MM.1S (cell line): ENCODE data around the gene PTPRK.

ENCODE experiments used
- DNase-seq: peaks from one replicate; pipeline ENCODE4 v3.0.0-alpha.2; 2015
- H2AFZ ChIP-seq: fragments of 300-600 bp; sonication (generic); 2 replicates; pipeline ENCODE4 v1.6.0; 2016; ENCODE audit warnings: antibody characterized with exemption, low read length
- H3F3A ChIP-seq: fragments of 300-600 bp; sonication (generic); 2 replicates; pipeline ENCODE4 v1.6.1; 2016; ENCODE audit warnings: mild to moderate bottlenecking, antibody characterized with exemption, low read length, moderate library complexity, mixed read lengths; ENCODE audit not compliant: insufficient read depth
- H3K27ac ChIP-seq: fragments of 300-600 bp; sonication (generic); 2 replicates; pipeline ENCODE4 v1.5.1; 2016; ENCODE audit warnings: mild to moderate bottlenecking, low read length
- H3K27me3 ChIP-seq: fragments of 300-600 bp; sonication (generic); replicated peaks from 2 replicates; pipeline ENCODE4 v1.6.0; 2016; ENCODE audit warnings: low read length; ENCODE audit not compliant: insufficient read depth
- H3K36me3 ChIP-seq: fragments of 300-600 bp; sonication (generic); replicated peaks from 2 replicates; pipeline ENCODE4 v1.6.1; 2016; ENCODE audit warnings: mild to moderate bottlenecking, low read length, mixed read lengths; ENCODE audit not compliant: insufficient read depth
- H3K4me1 ChIP-seq: fragments of 300-600 bp; sonication (generic); 2 replicates; pipeline ENCODE4 v1.6.1; 2016; ENCODE audit warnings: low read length, mixed read lengths
- H3K4me2 ChIP-seq: fragments of 300-600 bp; sonication (generic); 2 replicates; pipeline ENCODE4 v1.6.0; 2016; ENCODE audit warnings: low read depth, low read length
- H3K4me3 ChIP-seq: fragments of 300-600 bp; sonication (generic); 2 replicates; pipeline ENCODE4 v1.5.1; 2016; ENCODE audit warnings: low read length, mixed read lengths
- H3K79me2 ChIP-seq: fragments of 300-600 bp; sonication (generic); 2 replicates; pipeline ENCODE4 v1.6.1; 2016; ENCODE audit warnings: mixed run types, low read length, mixed read lengths
- H3K9ac ChIP-seq: fragments of 300-600 bp; sonication (generic); 2 replicates; pipeline ENCODE4 v1.6.1; 2016; ENCODE audit warnings: low read length, mixed read lengths
- H3K9me2 ChIP-seq: fragments of 300-600 bp; sonication (generic); replicated peaks from 2 replicates; pipeline ENCODE4 v1.6.1; 2016; ENCODE audit warnings: mild to moderate bottlenecking, low read length, mixed read lengths; ENCODE audit not compliant: insufficient read depth
- H3K9me3 ChIP-seq: fragments of 300-600 bp; sonication (generic); replicated peaks from 2 replicates; pipeline ENCODE4 v1.6.1; 2016; ENCODE audit warnings: mild to moderate bottlenecking, low read length, mixed read lengths; ENCODE audit not compliant: insufficient read depth
- H4K20me1 ChIP-seq: fragments of 300-600 bp; sonication (generic); 2 replicates; pipeline ENCODE4 v1.6.1; 2016; ENCODE audit warnings: mild to moderate bottlenecking, low read length, moderate library complexity, mixed read lengths; ENCODE audit not compliant: insufficient read depth
- EZH2 ChIP-seq: fragments of 300-600 bp; sonication (generic); optimal IDR thresholded peaks from 2 replicates; pipeline ENCODE3; 2017; ENCODE audit warnings: low read depth, mild to moderate bottlenecking, antibody characterized with exemption, low read length, mixed read lengths
- EZH2phosphoT487 ChIP-seq: fragments of 300-600 bp; sonication (generic); IDR thresholded peaks from 2 replicates; pipeline ENCODE4 v1.6.1; 2018; ENCODE audit warnings: antibody characterized with exemption, low read length
- TF ChIP-seq, protein P1 (sequence below): fragments of 300-600 bp; sonication (generic); IDR thresholded peaks from 2 replicates; pipeline ENCODE4 v1.5.1; 2016; ENCODE audit warnings: antibody characterized with exemption, low read length, mixed read lengths

The PTPRK gene

DNA sequence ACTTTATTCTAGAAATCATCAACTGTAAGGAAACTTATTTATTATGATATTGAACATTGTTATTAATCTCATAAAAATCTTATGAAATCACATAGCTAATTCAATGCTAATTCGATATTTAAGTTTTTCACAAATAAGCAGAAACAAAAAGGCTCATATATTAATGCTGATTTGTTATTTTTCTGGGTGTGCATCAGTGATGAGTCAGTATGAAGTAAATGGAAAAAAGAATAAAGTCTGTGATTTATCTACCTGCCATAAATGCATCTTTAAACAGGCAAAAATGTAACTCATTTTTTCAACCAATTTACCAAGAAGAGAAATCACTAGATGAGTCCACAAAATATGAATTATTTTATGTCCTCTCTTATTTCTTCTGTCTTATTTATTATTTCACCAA lies 253.5 kb downstream of the PTPRK start:
- TF ChIP-seq, protein P1, sequence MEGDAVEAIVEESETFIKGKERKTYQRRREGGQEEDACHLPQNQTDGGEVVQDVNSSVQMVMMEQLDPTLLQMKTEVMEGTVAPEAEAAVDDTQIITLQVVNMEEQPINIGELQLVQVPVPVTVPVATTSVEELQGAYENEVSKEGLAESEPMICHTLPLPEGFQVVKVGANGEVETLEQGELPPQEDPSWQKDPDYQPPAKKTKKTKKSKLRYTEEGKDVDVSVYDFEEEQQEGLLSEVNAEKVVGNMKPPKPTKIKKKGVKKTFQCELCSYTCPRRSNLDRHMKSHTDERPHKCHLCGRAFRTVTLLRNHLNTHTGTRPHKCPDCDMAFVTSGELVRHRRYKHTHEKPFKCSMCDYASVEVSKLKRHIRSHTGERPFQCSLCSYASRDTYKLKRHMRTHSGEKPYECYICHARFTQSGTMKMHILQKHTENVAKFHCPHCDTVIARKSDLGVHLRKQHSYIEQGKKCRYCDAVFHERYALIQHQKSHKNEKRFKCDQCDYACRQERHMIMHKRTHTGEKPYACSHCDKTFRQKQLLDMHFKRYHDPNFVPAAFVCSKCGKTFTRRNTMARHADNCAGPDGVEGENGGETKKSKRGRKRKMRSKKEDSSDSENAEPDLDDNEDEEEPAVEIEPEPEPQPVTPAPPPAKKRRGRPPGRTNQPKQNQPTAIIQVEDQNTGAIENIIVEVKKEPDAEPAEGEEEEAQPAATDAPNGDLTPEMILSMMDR: no peak
- TF ChIP-seq EZH2phosphoT487: no peak
- TF ChIP-seq EZH2: no peak
- no peak for DNase-seq
- H3K79me2 ChIP-seq: no peaks in the 10 kb centered on the region
- H3K4me2 ChIP-seq: no peak overlapping the region
- H3K4me3 ChIP-seq: no peak overlapping the region
- H2AFZ ChIP-seq: no peak overlapping the region
- peaks cover 3% of the 10 kb centered on the region; the same call in 1 of the 2 replicates for H3K36me3 ChIP-seq
- H4K20me1 ChIP-seq: no peaks in the 10 kb centered on the region
- H3K9me2 ChIP-seq: no peaks in the 10 kb centered on the region
- H3K4me1 ChIP-seq: no peaks in the 10 kb centered on the region
- H3F3A ChIP-seq: no peaks in the 10 kb centered on the region
- H3K27me3 ChIP-seq: no peaks in the 10 kb centered on the region
- no peaks in the 10 kb centered on the region for H3K9me3 ChIP-seq
- H3K9ac ChIP-seq: no peak overlapping the region
- H3K27ac ChIP-seq: no peak overlapping the region

DNA sequence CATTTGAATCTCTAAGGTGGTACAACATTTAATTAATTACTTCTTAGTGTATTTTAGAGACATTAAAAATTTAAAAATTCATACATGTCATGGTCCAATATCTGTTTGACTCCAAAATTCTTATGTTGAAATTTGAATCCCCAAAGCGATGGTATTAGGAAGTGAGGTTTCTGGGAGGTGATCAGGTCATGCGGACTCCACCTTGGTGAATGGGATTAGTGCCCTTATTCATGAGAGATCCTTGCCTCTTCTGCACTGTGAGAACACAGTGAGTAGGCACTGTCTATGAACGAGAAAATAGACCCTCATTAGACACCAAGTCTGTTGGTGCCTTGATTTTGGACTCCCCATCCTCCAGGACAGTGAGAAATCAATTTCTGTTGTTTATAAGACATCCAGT lies 254.7 kb downstream of the PTPRK start:
- H3K9me2 ChIP-seq: no peaks in the 10 kb centered on the region
- H3K36me3 ChIP-seq: peaks cover 3% of the 10 kb centered on the region; the same call in 1 of the 2 replicates
- H3K4me2 ChIP-seq: no peak overlapping the region
- no peaks in the 10 kb centered on the region for H3K4me1 ChIP-seq
- no peaks in the 10 kb centered on the region for H3F3A ChIP-seq
- no peaks in the 10 kb centered on the region for H3K79me2 ChIP-seq
- H3K27me3 ChIP-seq: no peaks in the 10 kb centered on the region
- TF ChIP-seq, protein P1: no peak
- TF ChIP-seq EZH2: no peak
- TF ChIP-seq EZH2phosphoT487: no peak
- no peaks in the 10 kb centered on the region for H4K20me1 ChIP-seq
- H3K27ac ChIP-seq: no peak overlapping the region
- H2AFZ ChIP-seq: no peak overlapping the region
- no peak overlapping the region for H3K9ac ChIP-seq
- H3K9me3 ChIP-seq: no peaks in the 10 kb centered on the region
- DNase-seq: no peak
- H3K4me3 ChIP-seq: no peak overlapping the region

DNA sequence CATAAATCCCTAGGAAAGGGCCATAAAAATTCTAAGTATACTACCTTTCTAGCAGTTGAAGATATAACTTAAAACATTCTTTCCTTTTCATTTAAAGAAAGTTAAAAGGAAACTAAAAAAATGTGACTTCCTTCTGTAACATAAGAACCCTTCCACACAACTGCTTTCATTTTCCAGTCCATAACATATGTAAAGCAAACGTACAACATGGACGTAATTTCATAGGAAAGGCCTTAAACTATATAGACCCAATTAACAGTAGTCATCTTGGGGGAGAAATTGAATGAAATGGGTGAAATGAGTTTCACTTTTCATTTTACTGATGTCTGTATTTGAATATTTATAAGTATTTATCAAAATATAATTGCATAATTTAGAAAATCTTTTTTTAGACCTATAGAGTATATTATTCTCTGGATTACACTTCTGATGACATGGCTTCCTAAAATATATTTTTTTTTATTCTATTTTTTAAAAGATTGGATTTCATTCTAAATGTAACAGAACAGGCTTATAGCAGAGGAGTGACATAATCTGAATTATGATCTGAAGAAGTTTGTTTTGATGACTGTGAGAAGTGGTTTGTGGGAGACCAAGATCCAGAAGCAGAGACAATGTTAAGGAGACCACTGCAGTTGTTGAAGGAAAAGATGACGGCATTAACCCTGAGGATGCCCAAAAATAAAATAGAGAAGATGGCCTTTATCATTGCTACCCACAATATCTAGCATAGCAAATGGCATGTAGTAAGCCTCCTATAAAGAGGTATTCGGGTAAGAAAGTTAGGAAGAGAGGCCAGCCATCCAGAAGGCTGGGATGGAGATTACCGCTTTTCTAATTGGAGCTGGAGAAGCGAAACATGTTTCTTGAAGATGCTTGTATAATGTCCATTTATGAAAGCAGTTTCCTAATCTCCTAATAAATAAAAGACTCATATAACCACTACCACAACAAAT lies 260.4 kb downstream of the PTPRK start:
- H3K4me2 ChIP-seq: peak overlapping the region; percentile 71
- H4K20me1 ChIP-seq: no peaks in the 10 kb centered on the region
- no peaks in the 10 kb centered on the region for H3K79me2 ChIP-seq
- H3K4me1 ChIP-seq: peaks cover 8% of the 10 kb centered on the region
- DNase-seq: peak; percentile 36
- H3K9me2 ChIP-seq: no peaks in the 10 kb centered on the region
- H3K27ac ChIP-seq: peak overlapping the region; percentile 45; the same call in 1 of the 2 replicates
- H3F3A ChIP-seq: 0 out of 2 replicates have a peak, but pooled peaks cover 11% of the 10 kb centered on the region
- no peak overlapping the region for H3K9ac ChIP-seq
- peak overlapping the region; percentile 50 for H3K4me3 ChIP-seq
- H2AFZ ChIP-seq: peak overlapping the region; percentile 18; the same call in 1 of the 2 replicates
- no peaks in the 10 kb centered on the region for H3K36me3 ChIP-seq
- no peaks in the 10 kb centered on the region for H3K9me3 ChIP-seq
- H3K27me3 ChIP-seq: no peaks in the 10 kb centered on the region
- TF ChIP-seq EZH2: no peak
